ENCODE results near the gene ZNF683.
A peak's percentile ranks its signal among the peaks of the same experiment; 100 is the strongest.
"Not testable (repeated sequence)": the region's sequence is repeated elsewhere in the genome, so short reads cannot be mapped to it uniquely, and the experiment has no call there.

ZNF683 gene

DNA sequence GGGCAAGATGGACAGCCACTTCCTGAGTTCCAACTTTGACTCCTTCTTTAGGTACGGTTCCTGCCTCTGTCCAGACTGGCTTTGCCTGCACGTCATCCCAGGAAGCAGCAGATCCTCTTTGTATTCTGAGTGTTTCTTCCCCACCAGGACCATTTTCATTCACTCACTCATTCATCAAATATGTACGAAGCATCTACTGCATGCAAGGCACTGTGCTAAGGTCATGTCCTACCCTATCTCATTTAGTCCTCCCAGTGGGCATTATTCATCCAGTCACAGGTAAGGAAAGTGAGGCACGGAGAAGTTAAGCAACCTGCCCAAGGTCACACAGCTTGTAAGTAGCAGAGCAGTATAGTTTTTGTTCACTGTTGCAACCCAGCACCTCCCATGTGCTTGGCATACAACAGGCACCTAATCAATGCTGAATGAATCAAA, 32.5 kb downstream of the ZNF683 start:
- H3K27me3 ChIP-seq (ENCODE audit: control insufficient read depth in 5 of 5, insufficient read depth in 4 of 5, low read length in 5 of 5): peaks cover 0 to 10% (median 5%) of the 10 kb centered on the region in 5 donors
- H3K4me3 ChIP-seq (ENCODE audit: low read depth in 1 of 5, low read length in 5 of 5): no peak overlapping the region
- H3K4me1 ChIP-seq (ENCODE audit: control insufficient read depth in 5 of 5, insufficient read depth in 5 of 5, low read length in 5 of 5): peaks cover 0 to 13% (median 11%) of the 10 kb centered on the region in 5 donors
- no peak overlapping the region for H3K27ac ChIP-seq (ENCODE audit: low read depth, low read length)
- H3K9ac ChIP-seq (ENCODE audit: low read length in 5 of 5): no peak overlapping the region
- H3K36me3 ChIP-seq (ENCODE audit: control insufficient read depth in 5 of 5, insufficient read depth in 5 of 5, low read length in 5 of 5): no peaks in the 10 kb centered on the region
- no peaks in the 10 kb centered on the region for H3K9me3 ChIP-seq (ENCODE audit: control insufficient read depth in 5 of 5, low read length in 5 of 5)

DNA sequence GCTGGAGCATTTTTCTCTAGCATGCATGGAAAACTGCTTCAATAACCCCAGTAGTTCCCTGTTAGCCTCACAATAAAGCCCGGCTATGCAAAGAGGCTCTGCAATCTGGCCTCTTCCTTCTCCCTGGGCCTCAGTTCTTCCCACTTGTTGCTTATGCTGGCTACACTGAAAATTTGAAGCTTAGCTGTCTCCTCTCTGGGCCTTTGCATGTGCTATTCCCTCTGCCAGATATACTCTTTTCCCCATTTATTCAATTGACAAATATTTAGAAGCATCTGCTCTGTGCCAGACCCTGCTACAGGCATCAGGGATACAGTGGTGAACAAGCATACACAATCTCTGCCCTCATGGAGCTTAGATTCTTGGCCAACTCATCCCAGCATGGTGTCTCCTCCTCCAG, 33.9 kb downstream of the ZNF683 start:
- H3K9ac ChIP-seq (ENCODE audit: low read length in 5 of 5): no peak overlapping the region
- peaks cover 0 to 13% (median 11%) of the 10 kb centered on the region in 5 donors for H3K4me1 ChIP-seq (ENCODE audit: control insufficient read depth in 5 of 5, insufficient read depth in 5 of 5, low read length in 5 of 5)
- H3K9me3 ChIP-seq (ENCODE audit: control insufficient read depth in 5 of 5, low read length in 5 of 5): no peaks in the 10 kb centered on the region
- H3K27me3 ChIP-seq (ENCODE audit: control insufficient read depth in 5 of 5, insufficient read depth in 4 of 5, low read length in 5 of 5): peaks cover 0 to 11% (median 4%) of the 10 kb centered on the region in 5 donors
- H3K27ac ChIP-seq (ENCODE audit: low read depth, low read length): no peak overlapping the region
- no peaks in the 10 kb centered on the region for H3K36me3 ChIP-seq (ENCODE audit: control insufficient read depth in 5 of 5, insufficient read depth in 5 of 5, low read length in 5 of 5)
- no peak overlapping the region for H3K4me3 ChIP-seq (ENCODE audit: low read depth in 1 of 5, low read length in 5 of 5)

DNA sequence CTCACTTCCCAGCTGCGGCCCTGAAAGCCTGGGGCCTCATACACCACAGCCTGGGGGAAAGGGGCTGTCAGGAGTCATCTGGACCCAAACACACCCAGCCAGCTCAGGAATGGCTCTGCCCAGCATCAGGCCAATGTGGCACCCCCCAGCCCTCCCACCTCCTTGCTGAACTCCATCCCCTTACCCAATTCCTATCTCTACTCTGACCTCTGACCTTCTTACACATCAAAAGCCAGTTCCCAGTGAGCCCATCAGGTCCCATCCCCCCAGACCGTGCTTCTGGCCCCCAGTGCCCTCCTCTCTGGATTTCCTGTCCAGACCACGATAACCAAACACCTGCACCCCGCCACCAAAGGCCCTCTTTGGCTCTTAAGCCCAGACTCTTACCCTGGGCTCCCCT, 34.9 kb downstream of the ZNF683 start:
- Histone ChIP-seq H3K4me1 (ENCODE audit: control insufficient read depth in 5 of 5, insufficient read depth in 5 of 5, low read length in 5 of 5) (peaks cover 0 to 13% (median 11%) of the 10 kb centered on the region in 5 donors), H3K27me3 (ENCODE audit: control insufficient read depth in 5 of 5, insufficient read depth in 4 of 5, low read length in 5 of 5) (peaks cover 0 to 11% (median 0%) of the 10 kb centered on the region in 5 donors), H3K4me3 (ENCODE audit: low read depth in 1 of 5, low read length in 5 of 5) (no peak overlapping the region), H3K36me3 (ENCODE audit: control insufficient read depth in 5 of 5, insufficient read depth in 5 of 5, low read length in 5 of 5) (no peaks in the 10 kb centered on the region), H3K27ac (ENCODE audit: low read depth, low read length) (no peak overlapping the region), H3K9ac (ENCODE audit: low read length in 5 of 5) (no peak overlapping the region), H3K9me3 (ENCODE audit: control insufficient read depth in 5 of 5, low read length in 5 of 5) (no peaks in the 10 kb centered on the region)

DNA sequence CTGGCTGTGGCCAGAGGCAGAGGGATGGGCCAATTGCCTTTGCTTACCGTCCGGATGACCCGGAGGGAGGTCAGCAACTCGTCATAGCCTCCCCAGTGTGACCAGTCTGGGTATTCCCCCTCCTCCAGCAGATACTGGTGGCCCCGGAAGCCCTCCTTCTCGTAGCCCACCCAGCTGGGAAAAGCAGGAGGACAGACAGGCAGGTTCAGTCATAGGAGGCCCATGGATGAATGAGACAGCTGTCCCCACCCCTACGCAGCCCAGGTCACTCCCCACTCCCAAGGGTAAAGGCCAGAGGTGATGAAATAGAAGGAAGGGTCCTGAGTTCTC, 35.4 kb downstream of the ZNF683 start:
- Histone ChIP-seq H3K9me3 (ENCODE audit: control insufficient read depth in 5 of 5, low read length in 5 of 5) (no peaks in the 10 kb centered on the region), H3K9ac (ENCODE audit: low read length in 5 of 5) (no peak overlapping the region), H3K27ac (ENCODE audit: low read depth, low read length) (no peak overlapping the region), H3K27me3 (ENCODE audit: control insufficient read depth in 5 of 5, insufficient read depth in 4 of 5, low read length in 5 of 5) (peaks cover 0 to 11% (median 0%) of the 10 kb centered on the region in 5 donors), H3K4me1 (ENCODE audit: control insufficient read depth in 5 of 5, insufficient read depth in 5 of 5, low read length in 5 of 5) (peaks cover 0 to 13% (median 11%) of the 10 kb centered on the region in 5 donors), H3K4me3 (ENCODE audit: low read depth in 1 of 5, low read length in 5 of 5) (no peak overlapping the region), H3K36me3 (ENCODE audit: control insufficient read depth in 5 of 5, insufficient read depth in 5 of 5, low read length in 5 of 5) (no peaks in the 10 kb centered on the region)

DNA sequence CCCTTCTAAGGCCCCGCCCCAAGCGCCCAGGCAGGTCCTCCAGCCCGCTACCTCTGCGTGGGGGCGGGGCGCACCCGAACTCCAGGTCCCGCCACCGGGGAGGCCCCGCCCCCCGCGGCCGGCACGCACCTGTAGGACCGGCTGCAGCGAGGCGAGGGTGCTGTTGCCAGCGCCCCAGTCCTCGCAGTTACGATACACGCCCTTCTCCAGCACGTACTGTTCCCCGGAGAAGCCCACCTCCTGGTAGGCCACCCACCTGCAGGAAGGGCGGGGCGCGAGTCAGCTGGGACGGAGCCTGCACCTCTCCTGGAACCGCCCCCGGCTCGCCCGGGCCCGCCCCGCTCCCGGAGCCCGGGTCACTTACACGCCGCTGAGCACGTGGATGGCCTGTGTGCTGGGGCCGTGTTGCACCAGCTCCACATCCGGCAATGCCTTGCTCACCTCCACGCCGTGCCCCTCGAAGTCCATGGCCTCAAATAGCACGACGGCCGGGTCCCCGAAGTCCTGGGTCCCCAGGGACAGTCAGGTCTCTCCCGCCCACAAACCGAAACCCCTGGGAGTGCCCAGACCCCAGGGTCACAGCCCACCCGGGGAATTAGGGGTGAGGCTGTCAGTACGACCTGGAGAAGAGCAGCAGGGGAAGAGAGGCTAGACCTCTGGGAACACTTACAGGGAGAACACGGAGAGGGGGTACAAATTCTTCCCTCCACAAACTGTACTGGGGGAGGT, 35.9 kb downstream of the ZNF683 start:
- Histone ChIP-seq H3K9me3 (ENCODE audit: control insufficient read depth in 5 of 5, low read length in 5 of 5) (no peaks in the 10 kb centered on the region), H3K4me1 (ENCODE audit: control insufficient read depth in 5 of 5, insufficient read depth in 5 of 5, low read length in 5 of 5) (peaks cover 0 to 15% (median 12%) of the 10 kb centered on the region in 5 donors), H3K4me3 (ENCODE audit: low read depth in 1 of 5, low read length in 5 of 5) (peak overlapping the region in 4 of 5 donors; percentile 57 to 66 (median 59)), H3K27me3 (ENCODE audit: control insufficient read depth in 5 of 5, insufficient read depth in 4 of 5, low read length in 5 of 5) (peaks cover 0 to 13% (median 0%) of the 10 kb centered on the region in 5 donors), H3K9ac (ENCODE audit: low read length in 5 of 5) (no peak overlapping the region), H3K27ac (ENCODE audit: low read depth, low read length) (no peak overlapping the region), H3K36me3 (ENCODE audit: control insufficient read depth in 5 of 5, insufficient read depth in 5 of 5, low read length in 5 of 5) (no peaks in the 10 kb centered on the region)

DNA sequence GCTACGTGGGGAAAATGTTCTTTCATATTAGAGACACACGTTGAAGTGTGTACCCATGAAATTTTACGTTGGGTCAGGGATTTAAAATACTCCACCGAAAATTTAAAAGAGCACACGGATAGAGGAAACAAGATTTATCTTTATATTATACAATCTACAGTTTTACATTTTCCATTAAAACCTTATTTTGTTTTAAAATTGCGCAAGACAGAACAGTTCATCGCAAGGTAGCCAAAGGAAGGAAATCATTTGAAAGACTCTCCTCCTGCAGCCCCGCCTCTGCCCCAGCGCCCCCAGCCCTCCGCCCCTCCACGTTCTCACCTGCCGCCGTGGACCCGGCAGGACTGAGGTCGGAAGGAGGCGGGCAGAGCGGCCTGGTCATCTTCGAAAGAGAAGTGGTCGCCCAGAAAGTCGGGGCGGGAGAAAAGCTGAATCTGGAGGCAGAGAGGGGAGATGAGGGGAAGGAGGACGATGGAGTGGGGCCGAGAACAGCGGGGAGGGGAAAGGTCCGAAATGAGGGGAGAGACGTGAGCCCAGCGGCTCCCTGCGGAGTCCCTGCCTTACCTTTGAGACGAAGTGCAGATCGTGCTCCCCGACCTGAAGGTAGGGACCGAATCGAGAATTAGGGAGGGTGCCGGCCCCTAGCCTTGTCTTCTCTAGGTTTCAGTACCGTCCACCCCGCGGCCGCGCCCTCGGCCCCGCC, 36.6 kb downstream of the ZNF683 start:
- Histone ChIP-seq H3K9me3 (ENCODE audit: control insufficient read depth in 5 of 5, low read length in 5 of 5) (no peaks in the 10 kb centered on the region), H3K4me1 (ENCODE audit: control insufficient read depth in 5 of 5, insufficient read depth in 5 of 5, low read length in 5 of 5) (peaks cover 0 to 18% (median 15%) of the 10 kb centered on the region in 5 donors), H3K36me3 (ENCODE audit: control insufficient read depth in 5 of 5, insufficient read depth in 5 of 5, low read length in 5 of 5) (no peaks in the 10 kb centered on the region), H3K27ac (ENCODE audit: low read depth, low read length) (no peak overlapping the region), H3K9ac (ENCODE audit: low read length in 5 of 5) (peak overlapping the region in 1 of 5 donors; percentile 30), H3K4me3 (ENCODE audit: low read depth in 1 of 5, low read length in 5 of 5) (peak overlapping the region; percentile 57 to 81 (median 61)), H3K27me3 (ENCODE audit: control insufficient read depth in 5 of 5, insufficient read depth in 4 of 5, low read length in 5 of 5) (peaks cover 0 to 19% (median 5%) of the 10 kb centered on the region in 5 donors)

DNA sequence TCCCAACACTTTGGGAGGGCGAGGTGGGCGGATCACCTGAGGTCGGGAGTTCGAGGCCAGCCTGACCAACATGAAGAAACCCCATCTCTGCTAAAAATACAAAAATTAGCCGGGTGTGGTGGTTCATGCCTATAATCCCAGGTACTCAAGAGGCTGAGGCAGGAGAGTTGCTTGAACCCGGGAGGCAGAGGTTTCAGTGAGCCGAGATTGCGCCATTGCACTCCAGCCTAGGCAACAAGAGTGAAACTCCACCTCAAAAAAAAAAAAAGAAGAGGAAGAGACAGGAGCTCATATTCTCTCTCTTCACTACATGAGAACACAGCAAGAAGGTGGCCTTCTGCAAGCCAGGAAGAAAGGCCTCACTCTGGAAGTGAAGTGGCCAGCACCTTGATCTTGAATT, 39.2 kb downstream of the ZNF683 start:
- not testable (repeated sequence) for H3K9ac ChIP-seq (ENCODE audit: low read length in 5 of 5); H3K9me3 ChIP-seq (ENCODE audit: control insufficient read depth in 5 of 5, low read length in 5 of 5); H3K27ac ChIP-seq (ENCODE audit: low read depth, low read length); H3K36me3 ChIP-seq (ENCODE audit: control insufficient read depth in 5 of 5, insufficient read depth in 5 of 5, low read length in 5 of 5); H3K4me3 ChIP-seq (ENCODE audit: low read depth in 1 of 5, low read length in 5 of 5)
- peaks cover 0 to 18% (median 15%) of the 10 kb centered on the region in 5 donors for H3K4me1 ChIP-seq (ENCODE audit: control insufficient read depth in 5 of 5, insufficient read depth in 5 of 5, low read length in 5 of 5)
- peaks cover 3 to 21% (median 8%) of the 10 kb centered on the region in 5 donors for H3K27me3 ChIP-seq (ENCODE audit: control insufficient read depth in 5 of 5, insufficient read depth in 4 of 5, low read length in 5 of 5)

DNA sequence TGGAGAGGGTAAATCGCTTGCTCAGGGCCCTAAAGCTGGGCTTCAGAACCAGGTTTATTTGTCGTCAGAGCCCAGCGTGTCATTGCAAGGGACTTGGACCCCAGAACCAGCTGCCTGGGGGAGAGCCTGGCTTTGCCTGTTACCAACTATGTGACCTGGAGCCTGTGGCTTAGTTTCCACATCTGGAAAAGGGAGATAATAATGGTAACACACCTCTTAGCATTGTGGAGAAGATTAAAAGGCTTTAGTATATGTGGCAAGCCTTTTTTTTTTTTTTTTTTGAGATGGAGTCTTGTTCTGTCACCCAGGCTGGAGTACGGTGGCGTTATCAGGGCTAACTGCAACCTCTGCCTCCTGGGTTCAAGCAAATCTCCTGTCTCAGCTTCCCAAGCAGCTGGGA, 42.3 kb downstream of the ZNF683 start:
- Histone ChIP-seq H3K27me3 (ENCODE audit: control insufficient read depth in 5 of 5, insufficient read depth in 4 of 5, low read length in 5 of 5) (peaks cover 3 to 17% (median 8%) of the 10 kb centered on the region in 5 donors), H3K4me3 (ENCODE audit: low read depth in 1 of 5, low read length in 5 of 5) (no peak overlapping the region), H3K27ac (ENCODE audit: low read depth, low read length) (no peak overlapping the region), H3K4me1 (ENCODE audit: control insufficient read depth in 5 of 5, insufficient read depth in 5 of 5, low read length in 5 of 5) (peaks cover 0 to 4% (median 4%) of the 10 kb centered on the region in 5 donors), H3K9ac (ENCODE audit: low read length in 5 of 5) (no peak overlapping the region), H3K36me3 (ENCODE audit: control insufficient read depth in 5 of 5, insufficient read depth in 5 of 5, low read length in 5 of 5) (no peaks in the 10 kb centered on the region), H3K9me3 (ENCODE audit: control insufficient read depth in 5 of 5, low read length in 5 of 5) (no peaks in the 10 kb centered on the region)

DNA sequence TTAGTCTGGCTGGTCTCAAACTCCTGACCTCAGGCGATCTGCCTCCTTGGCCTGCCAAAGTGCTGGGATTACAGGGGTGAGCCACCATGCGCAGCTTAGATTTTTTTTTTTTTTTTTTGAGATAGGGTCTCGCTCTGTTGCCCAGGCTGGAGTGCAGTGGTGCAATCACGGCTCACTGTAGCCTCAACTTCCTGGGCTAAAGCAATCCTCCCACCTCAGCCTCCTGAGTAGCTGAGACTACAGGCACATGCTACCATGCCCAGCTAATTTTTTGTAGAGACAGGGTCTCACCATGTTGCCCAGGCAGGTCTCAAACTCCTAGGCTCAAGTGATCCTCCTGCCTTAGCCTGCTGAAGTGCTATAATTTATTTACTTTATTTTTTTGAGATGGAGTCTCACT, 43.2 kb downstream of the ZNF683 start:
- H3K27me3 ChIP-seq (ENCODE audit: control insufficient read depth in 5 of 5, insufficient read depth in 4 of 5, low read length in 5 of 5): peaks cover 3 to 14% (median 8%) of the 10 kb centered on the region in 5 donors
- H3K9me3 ChIP-seq (ENCODE audit: control insufficient read depth in 5 of 5, low read length in 5 of 5); H3K4me1 ChIP-seq (ENCODE audit: control insufficient read depth in 5 of 5, insufficient read depth in 5 of 5, low read length in 5 of 5); H3K9ac ChIP-seq (ENCODE audit: low read length in 5 of 5); H3K27ac ChIP-seq (ENCODE audit: low read depth, low read length); H3K36me3 ChIP-seq (ENCODE audit: control insufficient read depth in 5 of 5, insufficient read depth in 5 of 5, low read length in 5 of 5); H3K4me3 ChIP-seq (ENCODE audit: low read depth in 1 of 5, low read length in 5 of 5): not testable (repeated sequence)

DNA sequence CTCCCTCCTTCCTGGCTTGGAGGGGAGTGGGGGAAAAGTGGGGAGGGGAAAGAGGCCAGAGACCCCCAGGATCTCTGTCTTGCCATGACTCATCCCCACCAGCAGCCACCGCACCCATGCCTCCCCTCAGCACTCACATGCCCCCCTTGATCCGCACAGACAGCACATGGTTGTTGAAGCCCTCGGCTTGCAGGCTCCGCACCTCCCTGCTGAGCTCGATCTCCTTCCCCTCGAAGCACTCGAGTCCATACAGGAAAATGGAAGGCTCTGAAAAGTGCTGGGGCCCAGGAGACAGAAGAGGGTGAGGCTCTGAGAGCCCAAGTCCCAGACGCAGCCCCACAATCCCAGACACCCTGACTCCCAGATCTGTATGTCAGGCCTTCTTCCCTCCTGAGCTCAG, 44.0 kb downstream of the ZNF683 start:
- Histone ChIP-seq H3K9ac (ENCODE audit: low read length in 5 of 5) (no peak overlapping the region), H3K9me3 (ENCODE audit: control insufficient read depth in 5 of 5, low read length in 5 of 5) (no peaks in the 10 kb centered on the region), H3K4me1 (ENCODE audit: control insufficient read depth in 5 of 5, insufficient read depth in 5 of 5, low read length in 5 of 5) (peaks cover 0 to 4% (median 4%) of the 10 kb centered on the region in 5 donors), H3K27me3 (ENCODE audit: control insufficient read depth in 5 of 5, insufficient read depth in 4 of 5, low read length in 5 of 5) (peaks cover 3 to 10% (median 8%) of the 10 kb centered on the region in 5 donors), H3K4me3 (ENCODE audit: low read depth in 1 of 5, low read length in 5 of 5) (no peak overlapping the region), H3K36me3 (ENCODE audit: control insufficient read depth in 5 of 5, insufficient read depth in 5 of 5, low read length in 5 of 5) (no peaks in the 10 kb centered on the region), H3K27ac (ENCODE audit: low read depth, low read length) (no peak overlapping the region)

Measured in subcutaneous abdominal adipose tissue (tissue), 5 donors.